GM19023 (cell line): ENCODE data around the gene ZNF223.

Experiments used
- ATAC-seq: cut with Tn5 transposase; IDR thresholded peaks from one replicate; pipeline ENCODE4 v1.9.1; 2021; ENCODE audit warnings: mild to moderate bottlenecking, moderate library complexity; ENCODE audit not compliant: unreplicated experiment

Gene ZNF223

GRCh38 chr19:44051650-44052402, at the start of gene ZNF223:
ZNF223 (plus strand) TSS chr19:44052036; CDS start chr19:44055177, 3,141 bp downstream.
- peak; percentile 64 for ATAC-seq

GRCh38 chr19:44002212-44002565, 49.6 kb upstream of the ZNF223 start:
- ATAC-seq = no peak

- peak; percentile 94 for ATAC-seq
Observed at GRCh38 chr19:44002566-44003460, 49.0 kb upstream of the ZNF223 start, which contains the start of gene ZNF230. ZNF230 (plus strand) TSS chr19:44002957; CDS start chr19:44007079, 4,122 bp downstream.

- ATAC-seq = peak; percentile 19
Observed at GRCh38 chr19:44003461-44004009, 48.3 kb upstream of the ZNF223 start.

GRCh38 chr19:44005973-44006372, 45.9 kb upstream of the ZNF223 start:
- no peak for ATAC-seq

GRCh38 chr19:44007473-44007872, 44.4 kb upstream of the ZNF223 start:
- no peak for ATAC-seq

GRCh38 chr19:44010468-44010867, 41.4 kb upstream of the ZNF223 start:
- ATAC-seq = no peak

- no peak for ATAC-seq
Observed at GRCh38 chr19:44019498-44019897, 32.3 kb upstream of the ZNF223 start.

- ATAC-seq = no peak
Observed at GRCh38 chr19:44021221-44021620, 30.6 kb upstream of the ZNF223 start.

GRCh38 chr19:44024900-44025216, 27.0 kb upstream of the ZNF223 start:
- no peak for ATAC-seq

GRCh38 chr19:44025217-44025936, 26.5 kb upstream of the ZNF223 start, which contains the start of gene ZNF222:
ZNF222 (plus strand) TSS chr19:44025379; CDS start chr19:44025437, 58 bp downstream.
- ATAC-seq = peak; percentile 95

GRCh38 chr19:44026622-44027021, 25.2 kb upstream of the ZNF223 start:
- no peak for ATAC-seq

GRCh38 chr19:44032001-44032610, 19.7 kb upstream of the ZNF223 start:
- ATAC-seq = no peak

GRCh38 chr19:44042147-44042546, 9.7 kb upstream of the ZNF223 start:
- ATAC-seq = no peak

GRCh38 chr19:44050740-44051649, 841 bp upstream of the ZNF223 start:
- ATAC-seq = peak; percentile 14

- ATAC-seq = no peak
Observed at GRCh38 chr19:44055870-44056269, 4.0 kb downstream of the ZNF223 start.

GRCh38 chr19:44059229-44059628, 7.4 kb downstream of the ZNF223 start:
- ATAC-seq = no peak

- no peak for ATAC-seq
Observed at GRCh38 chr19:44061038-44061437, 9.2 kb downstream of the ZNF223 start.

GRCh38 chr19:44066305-44066704, 14.5 kb downstream of the ZNF223 start:
- ATAC-seq = no peak
